HEK293 (cell line): Measurements from ENCODE around the gene TICRR.
A peak's percentile ranks its signal among the peaks of the same experiment; 100 is the strongest.

Experiments used
- CTCF ChIA-PET: fragments of 350-600 bp; formaldehyde crosslinking; extraction: SDS; loops from one replicate; lab custom pipeline; 2021; ENCODE audit warnings: antibody characterized with exemption; lab: Yijun Ruan, JAX
- POLR2A ChIA-PET: fragments of 300-600 bp; formaldehyde crosslinking; extraction: SDS; loops from one replicate; lab custom pipeline; 2020; ENCODE audit warnings: antibody characterized with exemption, inconsistent platforms; lab: Yijun Ruan, JAX
- H3K27ac ChIP-seq: fragments of 200-500 bp; sonication (Bioruptor generic); 2 replicates; pipeline ENCODE4 v1.5.1; 2014; ENCODE audit warnings: low read depth, low read length, control low read depth, inconsistent platforms; ENCODE audit errors: extremely low read depth
- H3K36me3 ChIP-seq, 2 experiments: fragments of 200-500 bp in 1 of 2; sonication (Bioruptor generic) in 1 of 2; 1 replicate in 1 of 2; 2 replicates in 1 of 2; pipeline ENCODE4 v1.5.1; 2014 to 2017; ENCODE audit warnings: inconsistent platforms in 2 of 2, low read length in 2 of 2; ENCODE audit not compliant: control insufficient read depth in 2 of 2, insufficient read depth in 1 of 2
- H3K4me1 ChIP-seq: fragments of 200-500 bp; sonication (Bioruptor generic); 2 replicates; pipeline ENCODE4 v1.5.1; 2014; ENCODE audit warnings: mild to moderate bottlenecking, low read length, inconsistent platforms; ENCODE audit not compliant: control insufficient read depth, insufficient read depth
- H3K4me3 ChIP-seq: 2 replicates; pipeline ENCODE4 v1.5.1; 2011; ENCODE audit warnings: low read depth, mild to moderate bottlenecking, control low read depth, low read length, moderate library complexity
- H3K9me3 ChIP-seq: fragments of 200-500 bp; sonication (Bioruptor generic); 2 replicates; pipeline ENCODE4 v1.5.1; 2014; ENCODE audit warnings: low read depth, low read length, inconsistent platforms; ENCODE audit not compliant: control insufficient read depth, insufficient read depth
- EGR2 ChIP-seq: fragments of 450-650 bp; formaldehyde crosslinking; IDR thresholded peaks from 2 replicates; pipeline ENCODE4 v1.5.1; 2016; ENCODE audit warnings: low read depth, missing biosample characterization, missing genetic modification characterization
- KLF7 ChIP-seq: fragments of 450-650 bp; formaldehyde crosslinking; IDR thresholded peaks from 2 replicates; pipeline ENCODE4 v1.5.1; 2016; ENCODE audit warnings: missing biosample characterization, missing genetic modification characterization, borderline replicate concordance
- MZF1 ChIP-seq: fragments of 450-650 bp; formaldehyde crosslinking; IDR thresholded peaks from 2 replicates; pipeline ENCODE4 v1.5.1; 2017; ENCODE audit warnings: missing biosample characterization, missing genetic modification characterization, borderline replicate concordance
- PATZ1 ChIP-seq: fragments of 450-650 bp; formaldehyde crosslinking; IDR thresholded peaks from 2 replicates; pipeline ENCODE4 v1.5.1; 2016; ENCODE audit warnings: missing biosample characterization, missing genetic modification characterization
- PRDM6 ChIP-seq: fragments of 450-650 bp; formaldehyde crosslinking; IDR thresholded peaks from 2 replicates; pipeline ENCODE4 v1.5.1; 2017; ENCODE audit warnings: missing biosample characterization, missing genetic modification characterization
- ZFHX2 ChIP-seq: fragments of 450-650 bp; formaldehyde crosslinking; conservative IDR thresholded peaks from 2 replicates; pipeline ENCODE4 v1.5.1; 2016; ENCODE audit warnings: missing biosample characterization, missing genetic modification characterization
- ZNF202 ChIP-seq: fragments of 450-650 bp; formaldehyde crosslinking; IDR thresholded peaks from 2 replicates; pipeline ENCODE4 v1.5.1; 2016; ENCODE audit warnings: missing biosample characterization, missing genetic modification characterization, borderline replicate concordance
- ZNF248 ChIP-seq: fragments of 450-650 bp; formaldehyde crosslinking; IDR thresholded peaks from 2 replicates; pipeline ENCODE4 v1.5.1; 2017; ENCODE audit warnings: missing biosample characterization, missing genetic modification characterization
- ZNF280C ChIP-seq: fragments of 450-650 bp; formaldehyde crosslinking; IDR thresholded peaks from 2 replicates; pipeline ENCODE4 v1.5.1; 2016; ENCODE audit warnings: missing biosample characterization, missing genetic modification characterization
- ZNF311 ChIP-seq: fragments of 450-650 bp; formaldehyde crosslinking; IDR thresholded peaks from 2 replicates; pipeline ENCODE4 v1.5.1; 2017; ENCODE audit warnings: missing biosample characterization, missing genetic modification characterization, borderline replicate concordance
- ZNF473 ChIP-seq: fragments of 450-650 bp; formaldehyde crosslinking; IDR thresholded peaks from 2 replicates; pipeline ENCODE4 v1.5.1; 2017; ENCODE audit warnings: missing biosample characterization, missing genetic modification characterization
- ZNF561 ChIP-seq: fragments of 450-650 bp; IDR thresholded peaks from 2 replicates; pipeline ENCODE4 v1.5.1; 2018; ENCODE audit warnings: missing biosample characterization, missing genetic modification characterization, borderline replicate concordance
- ZNF623 ChIP-seq: fragments of 450-650 bp; formaldehyde crosslinking; IDR thresholded peaks from 2 replicates; pipeline ENCODE4 v1.5.1; 2016; ENCODE audit warnings: missing biosample characterization, missing genetic modification characterization
- ZNF677 ChIP-seq: fragments of 450-650 bp; IDR thresholded peaks from 2 replicates; pipeline ENCODE4 v1.5.0; 2018; ENCODE audit warnings: missing biosample characterization, mild to moderate bottlenecking, missing genetic modification characterization, moderate library complexity

The TICRR gene

GRCh38 chr15:89616228-89616627, 41.0 kb downstream of the TICRR start:
- no peak for TF ChIP-seq MZF1 (tag by site-specific recombination)
- no peak for TF ChIP-seq KLF7
- no peak for TF ChIP-seq ZNF623 (tag by site-specific recombination)
- TF ChIP-seq PATZ1 (tag by site-specific recombination) = no peak
- TF ChIP-seq ZNF561 = no peak
- no peak for TF ChIP-seq ZNF677
- TF ChIP-seq ZNF248 (tag by site-specific recombination) = no peak
- TF ChIP-seq, all 188 proteins: peak for 0
- ChIA-PET CTCF (interaction anchor here (0.5 to 1.6 kb wide), 2 partner anchors 23 to 28 kb away, joined by 3 to 7 read pairs; no protein-coding TSS in a partner anchor), POLR2A (no interaction called here)
- Histone ChIP-seq H3K27ac (no peak overlapping the region), H3K36me3 (peaks cover 92 to 98% of the 10 kb centered on the region in 2 experiments), H3K4me1 (no peaks in the 10 kb centered on the region), H3K4me3 (no peak overlapping the region), H3K9me3 (no peaks in the 10 kb centered on the region)

GRCh38 chr15:89621547-89621946, 46.3 kb downstream of the TICRR start:
- POLR2A ChIA-PET = interaction anchor here (0.6 kb wide), 1 partner anchor 39 kb away, joined by 3 read pairs; no protein-coding TSS in a partner anchor
- no peak overlapping the region for H3K4me3 ChIP-seq
- peaks cover 90 to 95% of the 10 kb centered on the region in 2 experiments for H3K36me3 ChIP-seq
- no peaks in the 10 kb centered on the region for H3K9me3 ChIP-seq
- H3K27ac ChIP-seq = no peak overlapping the region
- CTCF ChIA-PET = no interaction called here
- TF ChIP-seq ZNF280C (no peak), EGR2 (peak; percentile 62), PRDM6 (tag by site-specific recombination) (no peak), ZNF473 (tag by site-specific recombination) (no peak), ZFHX2 (peak; percentile 57)
- no peaks in the 10 kb centered on the region for H3K4me1 ChIP-seq

- H3K36me3 ChIP-seq = peaks cover 86 to 100% of the 10 kb centered on the region in 2 experiments
- POLR2A ChIA-PET = no interaction called here
- CTCF ChIA-PET = interaction anchor here (1.4 kb wide), 1 partner anchor 24 kb away, joined by 4 read pairs; no protein-coding TSS in a partner anchor
These were observed 47.9 kb downstream of the TICRR start for GRCh38 chr15:89623165-89623564.

More at GRCh38 chr15:89623165-89623564, 47.9 kb downstream of the TICRR start:
- H3K4me1 ChIP-seq = no peaks in the 10 kb centered on the region
- TF ChIP-seq ZNF202 (tag by site-specific recombination) (no peak), ZNF311 (no peak)
- TF ChIP-seq, all 188 proteins: peak for 0
- H3K4me3 ChIP-seq = no peak overlapping the region
- no peaks in the 10 kb centered on the region for H3K9me3 ChIP-seq
- H3K27ac ChIP-seq = no peak overlapping the region
